ENCODE measurements around the gene ASF1A. TPM values are rescaled to one million over a fixed set of nuclear protein-coding genes. Genes with fewer than 3 reads are reported as not detected.

The ASF1A gene
- total RNA-seq, 1 donor from 2014 or later, result 17.9 TPM

DNA sequence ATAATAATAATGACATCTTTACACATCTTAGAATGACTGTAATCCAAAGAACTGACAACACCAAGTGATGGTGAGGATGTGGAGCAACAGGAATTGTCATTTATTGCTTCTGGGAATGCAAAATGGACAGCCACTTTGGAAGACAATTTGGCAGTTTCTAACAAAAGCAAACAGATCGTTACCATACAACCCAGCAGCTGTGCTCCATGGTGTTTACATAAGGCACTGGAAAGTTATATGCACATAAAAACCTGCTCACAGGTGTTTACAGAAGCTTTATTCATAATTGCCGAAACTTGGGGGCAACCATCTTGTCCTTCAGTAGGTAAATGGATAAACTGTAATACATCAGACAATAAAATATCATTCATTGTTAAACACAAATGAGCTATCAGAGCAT, 18.3 kb upstream of the ASF1A start:
- DNase-seq (ENCODE audit: low read depth), result no peak
- no peak overlapping the region for H3K4me3 ChIP-seq (ENCODE audit: low read depth, low read length)
- H3K36me3 ChIP-seq (ENCODE audit: control insufficient read depth, insufficient read depth, low read length), result no peaks in the 10 kb centered on the region
- no peaks in the 10 kb centered on the region for H3K27me3 ChIP-seq (ENCODE audit: control insufficient read depth, insufficient read depth, low read length)
- TF ChIP-seq, protein P1, sequence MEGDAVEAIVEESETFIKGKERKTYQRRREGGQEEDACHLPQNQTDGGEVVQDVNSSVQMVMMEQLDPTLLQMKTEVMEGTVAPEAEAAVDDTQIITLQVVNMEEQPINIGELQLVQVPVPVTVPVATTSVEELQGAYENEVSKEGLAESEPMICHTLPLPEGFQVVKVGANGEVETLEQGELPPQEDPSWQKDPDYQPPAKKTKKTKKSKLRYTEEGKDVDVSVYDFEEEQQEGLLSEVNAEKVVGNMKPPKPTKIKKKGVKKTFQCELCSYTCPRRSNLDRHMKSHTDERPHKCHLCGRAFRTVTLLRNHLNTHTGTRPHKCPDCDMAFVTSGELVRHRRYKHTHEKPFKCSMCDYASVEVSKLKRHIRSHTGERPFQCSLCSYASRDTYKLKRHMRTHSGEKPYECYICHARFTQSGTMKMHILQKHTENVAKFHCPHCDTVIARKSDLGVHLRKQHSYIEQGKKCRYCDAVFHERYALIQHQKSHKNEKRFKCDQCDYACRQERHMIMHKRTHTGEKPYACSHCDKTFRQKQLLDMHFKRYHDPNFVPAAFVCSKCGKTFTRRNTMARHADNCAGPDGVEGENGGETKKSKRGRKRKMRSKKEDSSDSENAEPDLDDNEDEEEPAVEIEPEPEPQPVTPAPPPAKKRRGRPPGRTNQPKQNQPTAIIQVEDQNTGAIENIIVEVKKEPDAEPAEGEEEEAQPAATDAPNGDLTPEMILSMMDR (IDR thresholded peaks at IDR 0.05; ENCODE audit: insufficient read depth, low read length, poor library complexity, severe bottlenecking), result no peak

GRCh38 chr6:118876198-118876597, 17.8 kb upstream of the ASF1A start:
- H3K4me3 ChIP-seq (ENCODE audit: low read depth, low read length), result no peak overlapping the region
- no peaks in the 10 kb centered on the region for H3K36me3 ChIP-seq (ENCODE audit: control insufficient read depth, insufficient read depth, low read length)
- TF ChIP-seq, protein P1 (IDR thresholded peaks at IDR 0.05; ENCODE audit: insufficient read depth, low read length, poor library complexity, severe bottlenecking), result no peak
- H3K27me3 ChIP-seq (ENCODE audit: control insufficient read depth, insufficient read depth, low read length), result no peaks in the 10 kb centered on the region
- DNase-seq (ENCODE audit: low read depth), result no peak

GRCh38 chr6:118876814-118877213, 17.1 kb upstream of the ASF1A start:
- TF ChIP-seq, protein P1 (IDR thresholded peaks at IDR 0.05; ENCODE audit: insufficient read depth, low read length, poor library complexity, severe bottlenecking), result no peak
- no peak for DNase-seq (ENCODE audit: low read depth)

GRCh38 chr6:118877806-118878205, 16.1 kb upstream of the ASF1A start:
- DNase-seq (ENCODE audit: low read depth), result no peak
- TF ChIP-seq, protein P1 (IDR thresholded peaks at IDR 0.05; ENCODE audit: insufficient read depth, low read length, poor library complexity, severe bottlenecking), result no peak
- Histone ChIP-seq H3K4me3 (ENCODE audit: low read depth, low read length) (no peak overlapping the region), H3K27me3 (ENCODE audit: control insufficient read depth, insufficient read depth, low read length) (no peaks in the 10 kb centered on the region), H3K36me3 (ENCODE audit: control insufficient read depth, insufficient read depth, low read length) (no peaks in the 10 kb centered on the region)

More at GRCh38 chr6:118876814-118877213, 17.1 kb upstream of the ASF1A start:
- Histone ChIP-seq H3K36me3 (ENCODE audit: control insufficient read depth, insufficient read depth, low read length) (no peaks in the 10 kb centered on the region), H3K4me3 (ENCODE audit: low read depth, low read length) (no peak overlapping the region), H3K27me3 (ENCODE audit: control insufficient read depth, insufficient read depth, low read length) (no peaks in the 10 kb centered on the region)

- Histone ChIP-seq H3K27me3 (ENCODE audit: control insufficient read depth, insufficient read depth, low read length) (no peaks in the 10 kb centered on the region), H3K36me3 (ENCODE audit: control insufficient read depth, insufficient read depth, low read length) (no peaks in the 10 kb centered on the region), H3K4me3 (ENCODE audit: low read depth, low read length) (no peak overlapping the region)
- no peak for DNase-seq (ENCODE audit: low read depth)
- TF ChIP-seq, protein P1 (IDR thresholded peaks at IDR 0.05; ENCODE audit: insufficient read depth, low read length, poor library complexity, severe bottlenecking), result no peak
These were observed 12.3 kb upstream of the ASF1A start for GRCh38 chr6:118881440-118882313.
